T-cell (primary cell): ENCODE data around the gene LAMC1. TPM values are rescaled to one million over a fixed set of nuclear protein-coding genes. Genes with fewer than 3 reads are reported as not detected.
A peak's percentile ranks its signal among the peaks of the same experiment; 100 is the strongest.

ENCODE experiments used
- ATAC-seq, 4 experiments: fragments of 200-7000 bp in 3 of 4; fragments of 150-1000 bp in 1 of 4; cut with Tn5 transposase; replicated peaks in 1 of 4; 1 replicate in 3 of 4; 2 replicates in 1 of 4; pipeline ENCODE4 v1.10.0; 2021; ENCODE audit warnings: moderate library complexity in 3 of 4, mild to moderate bottlenecking in 2 of 4, moderate number of reproducible peaks in 1 of 4
- CTCF ChIA-PET, 2 donors: fragments of 300-600 bp; sonication (Branson Sonifier 250); formaldehyde crosslinking; loops; one replicate each; lab custom pipeline; 2022; ENCODE audit warnings: antibody characterized with exemption in 2 of 2; lab: Charles Lee
- POLR2A ChIA-PET, 2 donors: fragments of 300-600 bp; sonication (Branson Sonifier 250); formaldehyde crosslinking; loops; one replicate each; lab custom pipeline; 2022; ENCODE audit warnings: antibody characterized with exemption in 2 of 2; lab: Charles Lee
- DNase-seq, 35 experiments: peaks; one replicate each; pipeline versions ENCODE4 v3.0.0 to v3.0.0-alpha.2; 2013 to 2023
- H3K27ac ChIP-seq: one replicate; pipeline ENCODE4 v1.5.1; 2013; ENCODE audit warnings: low read length
- H3K27me3 ChIP-seq, 2 experiments: replicated peaks in 1 of 2; 1 replicate in 1 of 2; 2 replicates in 1 of 2; pipeline versions ENCODE4 v1.6.1 to v1.7.0; 2013; ENCODE audit warnings: low read length in 1 of 2, mixed read lengths in 1 of 2; ENCODE audit not compliant: control insufficient read depth in 2 of 2, insufficient read depth in 2 of 2; ENCODE audit errors: extremely low read depth in 1 of 2
- H3K36me3 ChIP-seq, 2 donors: 1 replicate in 1 of 2; 2 replicates in 1 of 2; pipeline versions ENCODE4 v1.6.1 to v1.7.0; 2013; ENCODE audit warnings: low read length in 1 of 2; ENCODE audit not compliant: control insufficient read depth in 2 of 2, insufficient read depth in 1 of 2; ENCODE audit errors: extremely low read depth in 1 of 2
- H3K4me1 ChIP-seq, 2 experiments: 1 replicate in 1 of 2; 2 replicates in 1 of 2; pipeline versions ENCODE4 v1.6.1 to v1.7.0; 2013; ENCODE audit warnings: low read length in 2 of 2, mixed read lengths in 1 of 2; ENCODE audit not compliant: insufficient read depth in 2 of 2, control insufficient read depth in 1 of 2; ENCODE audit errors: extremely low read depth in 1 of 2
- H3K4me3 ChIP-seq, 2 donors: 1 replicate in 1 of 2; 2 replicates in 1 of 2; pipeline versions ENCODE4 v1.5.1 to v1.7.0; 2013; ENCODE audit warnings: mild to moderate bottlenecking in 2 of 2, low read length in 1 of 2, moderate library complexity in 1 of 2; ENCODE audit not compliant: control insufficient read depth in 1 of 2; ENCODE audit errors: extremely low read depth in 1 of 2
- H3K9me3 ChIP-seq: 2 replicates; pipeline ENCODE4 v1.7.0; 2013
- H3K27ac Mint-ChIP-seq, 2 donors: one replicate each; pipeline ENCODE4 v1.8.0; 2020 to 2021; ENCODE audit warnings: mild to moderate bottlenecking in 2 of 2, mixed read lengths in 2 of 2
- H3K27me3 Mint-ChIP-seq, 2 donors: one replicate each; pipeline ENCODE4 v1.8.0; 2021 to 2022; ENCODE audit warnings: mixed read lengths in 2 of 2
- H3K36me3 Mint-ChIP-seq: one replicate; pipeline ENCODE4 v1.8.0; 2021; ENCODE audit warnings: mixed read lengths
- H3K4me1 Mint-ChIP-seq, 3 donors: one replicate each; pipeline ENCODE4 v1.8.0; 2020 to 2022; ENCODE audit warnings: mixed read lengths in 3 of 3, mild to moderate bottlenecking in 1 of 3
- H3K4me3 Mint-ChIP-seq, 3 donors: one replicate each; pipeline ENCODE4 v1.8.0; 2020 to 2022; ENCODE audit warnings: mild to moderate bottlenecking in 3 of 3, mixed read lengths in 3 of 3, moderate library complexity in 3 of 3
- H3K9me3 Mint-ChIP-seq, 3 donors: one replicate each; pipeline ENCODE4 v1.8.0; 2020 to 2022; ENCODE audit warnings: mixed read lengths in 3 of 3
- WGBS: methylation state at CpG from one replicate; pipeline ENCODE4 v1.1.5; 2013; ENCODE audit warnings: missing lambda C conversion rate; ENCODE audit not compliant: insufficient coverage; 5-methylcytosine and 5-hydroxymethylcytosine counted together
- total RNA-seq, 35 experiments: library from RNA in 6 of 35; stranded (reverse) in 6 of 35; fragments of 120-200 nt in 1 of 35; gene quantifications; one replicate each; pipeline versions ENCODE4 v1.2.1 to v1.2.4 and lab custom pipeline; 2013 to 2026

The LAMC1 gene
- total RNA-seq, 5 donors from 2014 or later (not counting 1 experiment from before 2014, with no cell fraction given): 0.30 to 3.1 (median 2.1) TPM

DNA sequence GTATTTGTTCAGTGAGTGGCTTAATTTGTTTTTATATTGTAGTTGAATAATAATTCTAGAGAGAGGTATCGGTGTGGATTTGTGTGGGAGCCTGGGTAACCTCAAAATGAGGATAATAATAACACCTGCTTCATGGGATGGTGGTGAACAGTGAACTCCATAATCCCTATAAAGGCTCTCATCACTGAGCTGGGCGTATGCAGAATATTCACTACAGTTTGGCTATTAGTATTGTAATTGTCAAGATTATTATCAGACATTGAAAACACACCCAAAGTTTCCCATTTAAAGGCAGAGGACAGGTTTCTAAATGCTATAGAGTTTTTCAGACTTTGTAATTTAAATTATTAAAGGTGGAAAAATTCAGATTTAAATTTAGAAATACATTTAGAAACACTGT, 155.8 kb downstream of the LAMC1 start:
- H3K4me3 Mint-ChIP-seq: no peak overlapping the region
- no peaks in the 10 kb centered on the region for H3K9me3 Mint-ChIP-seq
- no peak for DNase-seq
- H3K4me1 Mint-ChIP-seq: peaks cover 7 to 10% (median 8%) of the 10 kb centered on the region in 3 donors
- H3K36me3 ChIP-seq: no peaks in the 10 kb centered on the region
- no peak overlapping the region for H3K27ac ChIP-seq
- POLR2A ChIA-PET: no interaction called here
- no peak overlapping the region for H3K4me3 ChIP-seq
- H3K9me3 ChIP-seq: no peaks in the 10 kb centered on the region
- no peaks in the 10 kb centered on the region for H3K36me3 Mint-ChIP-seq
- ATAC-seq: no peak
- CTCF ChIA-PET: no interaction called here
- no peak overlapping the region for H3K27ac Mint-ChIP-seq
- peaks cover 0 to 3% of the 10 kb centered on the region in 2 experiments for H3K4me1 ChIP-seq
- no peaks in the 10 kb centered on the region for H3K27me3 ChIP-seq
- peaks cover 0 to 3% of the 10 kb centered on the region in 2 donors for H3K27me3 Mint-ChIP-seq
- WGBS: 80% methylated on average over 1 of the region's 2 CpGs

DNA sequence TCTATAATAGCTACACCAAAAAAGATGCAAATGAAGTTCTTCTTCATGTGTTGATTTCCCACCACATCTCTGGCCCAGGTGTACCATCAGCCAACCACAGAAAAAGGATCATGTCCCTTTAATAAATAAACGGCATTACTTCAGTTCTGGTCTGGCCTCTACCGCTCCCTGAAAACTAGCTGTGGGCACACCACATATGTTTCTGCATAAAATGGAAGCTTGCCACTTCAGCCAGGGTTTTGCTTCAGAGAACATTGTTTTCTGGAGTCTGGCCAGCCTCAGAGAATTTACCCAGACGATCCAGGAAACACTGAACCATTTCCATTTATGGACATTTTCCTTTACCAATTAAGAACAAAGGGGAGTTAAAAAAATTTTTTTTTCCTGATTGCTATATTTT, 157.0 kb downstream of the LAMC1 start:
- no peaks in the 10 kb centered on the region for H3K36me3 Mint-ChIP-seq
- POLR2A ChIA-PET: no interaction called here

DNA sequence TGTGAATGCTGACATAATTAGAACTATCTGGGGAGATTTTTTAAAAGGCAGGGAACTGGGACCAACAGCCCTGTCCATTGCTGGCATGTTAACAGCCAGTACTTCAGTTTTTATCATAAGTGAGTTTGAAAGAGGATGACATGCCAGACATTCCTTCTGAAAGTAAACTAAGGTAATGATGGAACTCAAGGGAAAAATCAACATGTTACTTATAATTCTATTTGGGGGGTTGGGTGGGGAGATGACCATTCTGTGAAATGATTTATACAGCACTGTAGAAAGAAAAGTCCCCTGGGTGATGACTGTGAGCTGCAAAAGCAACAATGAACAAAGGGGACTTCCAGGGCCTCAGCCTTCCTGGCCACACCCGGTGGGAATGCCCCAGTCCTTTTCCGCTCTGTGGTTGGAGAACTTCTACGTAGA, 157.4 kb downstream of the LAMC1 start:
- H3K4me3 Mint-ChIP-seq: no peak overlapping the region

More for the DNA sequence above, 157.0 kb downstream of the LAMC1 start:
- Histone ChIP-seq H3K4me3 (no peak overlapping the region), H3K36me3 (no peaks in the 10 kb centered on the region), H3K9me3 (no peaks in the 10 kb centered on the region), H3K4me1 (peaks cover 0 to 3% of the 10 kb centered on the region in 2 experiments), H3K27me3 (peaks cover under 1% of the 10 kb centered on the region in 2 experiments), H3K27ac (no peak overlapping the region)
- Mint-ChIP-seq H3K4me1 (peaks cover 7 to 10% (median 8%) of the 10 kb centered on the region in 3 donors), H3K27me3 (peaks cover 0 to 8% of the 10 kb centered on the region in 2 donors), H3K9me3 (no peaks in the 10 kb centered on the region), H3K27ac (no peak overlapping the region), H3K4me3 (no peak overlapping the region)
- DNase-seq (no peak), ATAC-seq (no peak)
- 88% methylated on average over 2 of the region's 3 CpGs for WGBS
- CTCF ChIA-PET: no interaction called here

DNA sequence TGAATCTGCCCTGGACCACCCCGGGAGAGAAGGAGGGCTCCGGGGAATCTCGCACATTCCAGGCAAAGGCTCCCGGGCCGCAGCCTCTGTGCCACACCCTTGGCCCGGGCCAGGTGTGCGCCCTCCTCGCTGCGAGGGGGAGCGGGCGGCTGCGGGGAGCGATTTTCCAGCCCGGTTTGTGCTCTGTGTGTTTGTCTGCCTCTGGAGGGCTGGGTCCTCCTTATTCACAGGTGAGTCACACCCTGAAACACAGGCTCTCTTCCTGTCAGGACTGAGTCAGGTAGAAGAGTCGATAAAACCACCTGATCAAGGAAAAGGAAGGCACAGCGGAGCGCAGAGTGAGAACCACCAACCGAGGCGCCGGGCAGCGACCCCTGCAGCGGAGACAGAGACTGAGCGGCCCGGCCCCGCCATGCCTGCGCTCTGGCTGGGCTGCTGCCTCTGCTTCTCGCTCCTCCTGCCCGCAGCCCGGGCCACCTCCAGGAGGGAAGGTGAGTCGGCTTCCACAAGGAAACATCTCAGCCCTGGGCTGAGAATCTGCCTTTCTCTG, 162.8 kb downstream of the LAMC1 start, which contains the start of gene LAMC2:
Gene LAMC2, plus strand, starts transcription at position 324 of the 550 bp plus-strand sequence. Its CDS starts 89 bp downstream, at position 413.
- Histone ChIP-seq H3K4me1 (peaks cover 0 to 5% of the 10 kb centered on the region in 2 experiments), H3K9me3 (no peaks in the 10 kb centered on the region), H3K36me3 (no peaks in the 10 kb centered on the region), H3K27ac (no peak within 1 kb of the TSS), H3K4me3 (peak within 1 kb of the TSS in 1 of 2 donors; percentile 35), H3K27me3 (peaks cover 8 to 12% of the 10 kb centered on the region in 2 experiments)
- Mint-ChIP-seq H3K27ac (no peak within 1 kb of the TSS), H3K36me3 (no peaks in the 10 kb centered on the region), H3K27me3 (peaks cover 23 to 32% of the 10 kb centered on the region in 2 donors), H3K9me3 (no peaks in the 10 kb centered on the region), H3K4me3 (peak within 1 kb of the TSS in 1 of 3 donors; percentile 44), H3K4me1 (peaks cover under 1 to 6% (median 3%) of the 10 kb centered on the region in 3 donors)
- ChIA-PET CTCF (no interaction called here), POLR2A (no interaction called here)
- 26% methylated on average over 29 of the region's 30 CpGs for WGBS
- ATAC-seq (peak; percentile 19 to 67 (median 48)), DNase-seq (peak in 4 of 35 experiments; percentile 3 to 15 (median 10))

More for the DNA sequence above, 157.4 kb downstream of the LAMC1 start:
- Histone ChIP-seq H3K4me1 (peaks cover 0 to 3% of the 10 kb centered on the region in 2 experiments), H3K4me3 (no peak overlapping the region), H3K27me3 (peaks cover 4% of the 10 kb centered on the region in 2 experiments), H3K36me3 (no peaks in the 10 kb centered on the region), H3K27ac (no peak overlapping the region), H3K9me3 (no peaks in the 10 kb centered on the region)
- H3K4me1 Mint-ChIP-seq: peaks cover 8 to 10% (median 10%) of the 10 kb centered on the region in 3 donors
- no peaks in the 10 kb centered on the region for H3K36me3 Mint-ChIP-seq
- ChIA-PET CTCF (no interaction called here), POLR2A (interaction anchor here in 1 of 2 donors (0.5 kb wide), 1 partner anchor 41 kb away, joined by 3 read pairs; no protein-coding TSS in a partner anchor)
- H3K9me3 Mint-ChIP-seq: no peaks in the 10 kb centered on the region
- H3K27ac Mint-ChIP-seq: no peak overlapping the region
- peak in 1 of 4 experiments; percentile 31 for ATAC-seq
- peaks cover 0 to 12% of the 10 kb centered on the region in 2 donors for H3K27me3 Mint-ChIP-seq
- WGBS: no CpG with 5 or more reads among the region's 3 CpGs
- DNase-seq: peak in 2 of 35 experiments; percentile 4 to 6

DNA sequence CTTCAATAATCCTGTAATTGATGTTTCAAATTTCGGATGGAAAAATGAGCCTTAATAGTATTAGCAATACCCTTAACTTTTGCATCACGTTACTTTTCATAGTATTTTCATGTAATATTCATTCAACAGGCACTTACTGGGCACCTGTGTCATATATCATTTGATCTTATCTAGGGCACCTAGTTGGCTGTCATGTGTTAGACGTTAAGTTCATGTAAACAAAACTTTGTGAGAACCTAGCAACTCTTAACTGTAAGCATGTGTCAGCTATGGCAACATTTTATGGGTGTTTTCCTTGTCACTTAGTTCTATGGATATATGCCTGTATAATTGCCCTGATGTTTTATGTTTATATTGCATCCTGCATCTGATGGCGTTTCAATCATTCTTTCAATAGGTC, 163.6 kb downstream of the LAMC1 start:
- Histone ChIP-seq H3K27me3 (peaks cover 8 to 12% of the 10 kb centered on the region in 2 experiments), H3K27ac (no peak overlapping the region), H3K4me1 (peaks cover 0 to 5% of the 10 kb centered on the region in 2 experiments), H3K36me3 (no peaks in the 10 kb centered on the region), H3K4me3 (no peak overlapping the region), H3K9me3 (no peaks in the 10 kb centered on the region)
- no peaks in the 10 kb centered on the region for H3K36me3 Mint-ChIP-seq
- DNase-seq (no peak), ATAC-seq (no peak)
- no peaks in the 10 kb centered on the region for H3K9me3 Mint-ChIP-seq
- H3K4me3 Mint-ChIP-seq: peak overlapping the region in 1 of 3 donors; percentile 44
- 43% methylated on average over 1 of the region's 4 CpGs for WGBS
- ChIA-PET POLR2A (no interaction called here), CTCF (no interaction called here)
- no peak overlapping the region for H3K27ac Mint-ChIP-seq
- peaks cover 0 to 5% (median 3%) of the 10 kb centered on the region in 3 donors for H3K4me1 Mint-ChIP-seq
- H3K27me3 Mint-ChIP-seq: peaks cover 23 to 33% of the 10 kb centered on the region in 2 donors

DNA sequence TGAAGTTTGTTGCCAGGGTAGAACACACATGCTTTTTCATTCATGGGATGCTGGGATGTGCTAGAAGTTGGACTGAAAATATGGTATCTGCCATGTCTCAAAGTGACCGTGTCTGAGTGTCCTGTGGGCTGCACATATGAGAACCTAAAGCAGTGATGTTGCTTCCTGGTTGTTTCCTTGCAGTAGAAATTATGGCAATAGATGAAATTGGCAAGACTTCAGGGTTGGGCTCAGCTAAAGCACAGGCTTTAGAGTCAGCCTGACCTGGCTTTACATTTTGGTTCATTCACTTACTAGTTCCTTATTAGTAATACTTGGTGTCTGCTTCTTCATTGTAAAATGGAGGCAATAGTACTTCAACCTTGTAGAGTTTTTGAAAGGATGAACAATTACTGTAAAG, 165.0 kb downstream of the LAMC1 start:
- Mint-ChIP-seq H3K27me3 (peaks cover 23 to 33% of the 10 kb centered on the region in 2 donors), H3K27ac (no peak overlapping the region), H3K4me3 (no peak overlapping the region), H3K9me3 (no peaks in the 10 kb centered on the region), H3K4me1 (peaks cover 0 to 5% (median 3%) of the 10 kb centered on the region in 3 donors), H3K36me3 (no peaks in the 10 kb centered on the region)
- CTCF ChIA-PET: no interaction called here
- H3K36me3 ChIP-seq: no peaks in the 10 kb centered on the region
- H3K27me3 ChIP-seq: peaks cover 8 to 12% of the 10 kb centered on the region in 2 experiments
- H3K4me1 ChIP-seq: peaks cover 0 to 5% of the 10 kb centered on the region in 2 experiments
- H3K4me3 ChIP-seq: no peak overlapping the region
- WGBS: 100% methylated on average over 1 of the region's 1 CpG
- no peak overlapping the region for H3K27ac ChIP-seq
- ATAC-seq (no peak), DNase-seq (no peak)
- H3K9me3 ChIP-seq: no peaks in the 10 kb centered on the region
- POLR2A ChIA-PET: no interaction called here
